GM20000 (cell line): ENCODE measurements around the gene PTPRK.

Experiments used
- DNase-seq: peaks from one replicate; pipeline ENCODE4 v3.0.0; 2012; ENCODE audit warnings: low spot score
- CTCF ChIP-seq: IDR thresholded peaks from 2 replicates; pipeline ENCODE4 v1.5.1; 2012; ENCODE audit warnings: mild to moderate bottlenecking, control low read depth; ENCODE audit errors: extremely low read depth, missing control alignments

PTPRK gene

GRCh38 chr6:127952176-127952575 is 568.2 kb downstream of the PTPRK start:
- no peak for DNase-seq
- no peak for TF ChIP-seq CTCF

- peak; percentile 9 for DNase-seq
- no peak for TF ChIP-seq CTCF
Observed at GRCh38 chr6:127951172-127951917, 569.1 kb downstream of the PTPRK start.

DNA sequence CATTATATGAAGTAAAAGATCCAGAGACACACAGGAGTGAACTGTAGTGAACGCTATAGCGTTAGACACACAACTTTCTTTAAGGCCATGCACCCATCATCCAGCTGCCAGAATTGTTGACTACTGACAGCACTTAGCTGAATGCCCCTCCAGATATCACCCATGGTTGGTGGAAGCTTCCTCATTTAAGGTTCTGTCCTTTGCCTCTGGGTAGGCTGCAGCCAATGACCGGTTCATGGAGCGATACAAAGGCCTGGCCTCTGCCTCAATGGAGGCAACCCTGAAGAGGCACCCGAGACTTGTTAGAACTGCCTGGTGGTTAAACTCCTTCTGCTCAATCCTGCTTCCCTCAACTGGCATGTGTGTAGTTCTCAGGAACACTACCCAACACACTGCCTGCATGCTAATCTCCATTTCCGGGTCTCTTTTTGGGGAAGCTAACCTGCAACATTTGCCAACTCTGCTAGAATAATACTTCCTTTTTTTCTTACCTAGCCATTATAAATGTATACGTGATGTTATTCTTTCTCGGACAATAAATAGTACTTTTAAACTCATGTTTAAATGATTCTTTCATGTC is 569.7 kb downstream of the PTPRK start:
- no peak for TF ChIP-seq CTCF
- no peak for DNase-seq

GRCh38 chr6:127949251-127949650 is 571.1 kb downstream of the PTPRK start:
- no peak for TF ChIP-seq CTCF
- DNase-seq = no peak

DNA sequence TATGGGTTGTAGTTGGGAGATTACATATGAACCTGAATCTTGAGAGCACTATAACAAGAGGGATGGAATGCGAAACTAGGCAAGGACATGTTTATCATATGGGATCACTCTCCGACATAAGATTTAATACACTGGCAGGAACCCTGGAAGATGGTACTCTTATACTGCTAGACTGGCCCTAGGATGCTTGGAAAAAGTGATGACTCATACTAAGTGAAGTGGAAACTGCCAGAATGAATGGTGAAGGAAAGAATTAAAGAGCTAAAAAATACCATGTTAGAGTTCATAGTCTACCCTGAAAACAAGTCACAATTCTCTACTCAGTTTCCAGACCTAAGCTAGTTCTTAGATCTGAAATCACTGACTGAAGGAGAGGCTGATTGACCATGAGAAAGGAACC is 574.0 kb downstream of the PTPRK start:
- no peak for DNase-seq
- no peak for TF ChIP-seq CTCF

DNA sequence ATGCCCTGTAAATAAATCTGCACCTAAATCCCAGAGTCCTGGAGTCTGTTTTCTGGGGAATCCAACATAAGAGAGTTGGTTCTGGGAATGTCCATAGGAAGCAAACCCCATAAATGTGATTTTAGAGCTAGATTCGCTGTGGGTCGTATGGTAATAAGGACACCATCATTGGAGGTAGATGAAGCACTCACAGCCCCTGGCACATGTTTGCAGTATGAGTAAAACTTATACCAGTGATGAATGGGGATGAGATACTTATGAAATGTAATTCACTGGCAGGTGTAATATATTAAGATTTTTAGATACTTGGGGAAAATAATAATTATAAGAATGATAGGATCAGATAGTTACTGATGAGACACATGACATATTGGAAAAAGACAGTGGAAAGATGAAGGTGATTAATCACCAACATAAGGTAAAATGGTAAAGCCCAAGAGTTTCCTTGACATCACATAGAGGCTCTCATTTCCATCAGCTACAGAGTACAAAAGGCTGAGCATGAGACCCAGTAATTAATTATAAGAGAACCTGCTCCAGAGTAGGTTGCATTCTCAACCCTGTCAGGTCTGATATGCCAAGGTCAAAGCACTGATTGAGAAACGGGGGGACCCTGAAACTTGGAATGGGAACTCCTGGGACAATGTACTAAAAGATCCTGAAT is 574.8 kb downstream of the PTPRK start:
- TF ChIP-seq CTCF = no peak
- DNase-seq = no peak

- no peak for DNase-seq
- TF ChIP-seq CTCF = no peak
Observed at GRCh38 chr6:127941228-127941627, 579.2 kb downstream of the PTPRK start.
